GM12891 (cell line): ENCODE measurements around the gene INSIG1.

Experiments
- POLR2A ChIP-seq: IDR thresholded peaks from 2 replicates; pipeline ENCODE4 v1.6.1; 2011; ENCODE audit warnings: low read depth, low read length, control low read depth
- POLR2AphosphoS5 ChIP-seq: IDR thresholded peaks from 2 replicates; pipeline ENCODE4 v1.6.1; 2011; ENCODE audit warnings: low read depth, low read length, control low read depth

- TF ChIP-seq POLR2A (no peak), POLR2AphosphoS5 (no peak)
Observed at GRCh38 chr7:155285423-155285822, 12.3 kb upstream of the INSIG1 start.
